Stimulated activated CD4-positive, alpha-beta T cell treated with anti-CD3 and anti-CD28 coated beads, Interleukin-1b, Interleukin-23, amount 100 ng/mL, for 24 hours (primary cell): ENCODE data around the gene FAM117B.
"Not testable (repeated sequence)": the region's sequence is repeated elsewhere in the genome, so short reads cannot be mapped to it uniquely, and the experiment has no call there.

Source experiments
- DNase-seq, 4 experiments: peaks; one replicate each; pipeline ENCODE4 v3.0.0-alpha.2; 2020; ENCODE audit warnings: low read depth in 4 of 4, low spot score in 1 of 4

The FAM117B gene

GRCh38 chr2:202757339-202757738 lies 122.6 kb downstream of the FAM117B start:
- no peak for DNase-seq

GRCh38 chr2:202758128-202758527 lies 123.4 kb downstream of the FAM117B start:
- no peak for DNase-seq

- DNase-seq, result no peak
These were observed 123.8 kb downstream of the FAM117B start for GRCh38 chr2:202758604-202759003.

- no peak for DNase-seq
These were observed 126.1 kb downstream of the FAM117B start for GRCh38 chr2:202760848-202761247.

GRCh38 chr2:202762556-202762955 lies 127.8 kb downstream of the FAM117B start:
- DNase-seq, result no peak

GRCh38 chr2:202763916-202764315 lies 129.1 kb downstream of the FAM117B start:
- no peak for DNase-seq

- DNase-seq, result no peak
These were observed 130.2 kb downstream of the FAM117B start for GRCh38 chr2:202764991-202765390.

GRCh38 chr2:202765436-202765835 lies 130.7 kb downstream of the FAM117B start:
- no peak for DNase-seq

GRCh38 chr2:202768273-202768672 lies 133.5 kb downstream of the FAM117B start:
- DNase-seq, result no peak

GRCh38 chr2:202769201-202769600 lies 134.4 kb downstream of the FAM117B start:
- DNase-seq, result no peak

GRCh38 chr2:202771336-202771735 lies 136.6 kb downstream of the FAM117B start:
- no peak for DNase-seq

- no peak for DNase-seq
These were observed 137.1 kb downstream of the FAM117B start for GRCh38 chr2:202771741-202772460.

- DNase-seq, result no peak
These were observed 138.7 kb downstream of the FAM117B start for GRCh38 chr2:202773301-202773973.

GRCh38 chr2:202774104-202774503 lies 139.3 kb downstream of the FAM117B start:
- DNase-seq, result no peak

GRCh38 chr2:202778217-202778616 lies 143.4 kb downstream of the FAM117B start:
- DNase-seq, result no peak

- no peak for DNase-seq
These were observed 145.8 kb downstream of the FAM117B start for GRCh38 chr2:202780514-202781021.

GRCh38 chr2:202782940-202783558 lies 148.3 kb downstream of the FAM117B start:
- no peak for DNase-seq

GRCh38 chr2:202786842-202787241 lies 152.1 kb downstream of the FAM117B start:
- no peak for DNase-seq

GRCh38 chr2:202790676-202791075 lies 155.9 kb downstream of the FAM117B start:
- DNase-seq, result no peak

- DNase-seq, result no peak
These were observed 163.2 kb downstream of the FAM117B start for GRCh38 chr2:202797944-202798343.

GRCh38 chr2:202805911-202806310 lies 171.1 kb downstream of the FAM117B start:
- DNase-seq, result not testable (repeated sequence)
